Panc1 (cell line): Measurements from ENCODE around the gene S100A12.

Source experiments
- CTCF ChIP-seq: fragments of 450-650 bp; IDR thresholded peaks from 2 replicates; pipeline ENCODE4 v1.5.1; 2017; ENCODE audit warnings: mild to moderate bottlenecking
- POLR2AphosphoS5 ChIP-seq: IDR thresholded peaks from 2 replicates; pipeline ENCODE4 v1.6.1; 2012; ENCODE audit warnings: mild to moderate bottlenecking, low read depth, low read length, moderate library complexity
- REST ChIP-seq, 2 experiments: IDR thresholded peaks; 2 replicates each; pipeline ENCODE4 v1.6.1; 2011 to 2012; ENCODE audit warnings: low read depth in 2 of 2, control low read depth in 1 of 2, low read length in 1 of 2, mild to moderate bottlenecking in 1 of 2, moderate library complexity in 1 of 2; ENCODE audit not compliant: insufficient read depth in 1 of 2
- TCF7L2 ChIP-seq: IDR thresholded peaks from 2 replicates; pipeline ENCODE4 v1.6.1; 2011; ENCODE audit warnings: mild to moderate bottlenecking, low read depth, low read length, inconsistent platforms

- TF ChIP-seq CTCF: no peak
- TF ChIP-seq REST (IDR thresholded peaks at IDR 0.05; ENCODE audit: insufficient read depth in 1 of 2, low read depth in 2 of 2, low read length in 1 of 2): no peak
- TF ChIP-seq POLR2AphosphoS5: no peak
- TF ChIP-seq TCF7L2: no peak
These were observed 28.1 kb upstream of the S100A12 start for GRCh38 chr1:153403421-153404085.
